Adrenal gland (tissue), 12 donors: ENCODE data around the gene STK17A. TPM values are rescaled to one million over a fixed set of nuclear protein-coding genes. Genes with fewer than 3 reads are reported as not detected.

Experiments
- DNase-seq, 7 donors: peaks; one replicate each; pipeline ENCODE4 v3.0.0-alpha.2; 2019 to 2020
- H3K27ac ChIP-seq, 5 donors: fragments of 200-600 bp; sonication (generic) in 4 of 5; 1 replicate in 3 of 5; 2 replicates in 2 of 5; pipeline versions ENCODE4 v1.5.1 to v1.8.0; 2016 to 2020; ENCODE audit warnings: mild to moderate bottlenecking in 1 of 5
- H3K27me3 ChIP-seq: fragments of 200-600 bp; 2 replicates; pipeline ENCODE4 v1.8.0; 2021
- H3K36me3 ChIP-seq, 2 donors: fragments of 200-600 bp; replicated peaks in 1 of 2; 1 replicate in 1 of 2; 2 replicates in 1 of 2; pipeline versions ENCODE4 v1.5.1 to v1.8.0; 2018 to 2022
- H3K4me1 ChIP-seq, 2 donors: fragments of 200-600 bp; replicated peaks in 1 of 2; 1 replicate in 1 of 2; 2 replicates in 1 of 2; pipeline versions ENCODE4 v1.5.1 to v1.8.0; 2018 to 2021
- H3K4me3 ChIP-seq, 4 donors: fragments of 200-600 bp; sonication (generic) in 3 of 4; one replicate each; pipeline ENCODE4 v1.5.1; 2016 to 2018
- H3K9me3 ChIP-seq, 3 donors: fragments of 200-600 bp; sonication (generic) in 1 of 3; replicated peaks in 1 of 3; 1 replicate in 2 of 3; 2 replicates in 1 of 3; pipeline versions ENCODE4 v1.5.1 to v1.8.0; 2016 to 2021
- POLR2A ChIP-seq, 2 donors: fragments of 450-650 bp; IDR thresholded peaks; one replicate each; pipeline ENCODE4 v1.6.1; 2017; ENCODE audit warnings: antibody characterized with exemption in 2 of 2, mild to moderate bottlenecking in 2 of 2, moderate library complexity in 1 of 2
- WGBS, 4 donors: extraction: QIAGEN DNeasy Blood & Tissue Kit in 2 of 4; methylation state at CpG; one replicate each; pipeline versions ENCODE4 v1.1.5 to v1.1.7; 2013 to 2017; 5-methylcytosine and 5-hydroxymethylcytosine counted together
- intact Hi-C, 2 donors: fragments of 100-400 bp; cut with DNase I; formaldehyde crosslinking; loops; one replicate each; pipeline versions ENCODE4 v1.14.1 to v1.15.0; 2022 to 2023
- polyA plus RNA-seq, 3 donors: library from polyadenylated mRNA; stranded (reverse); fragments of 200-250 nt in 2 of 3; fragments of 350-450 nt in 1 of 3; fragmentation: Illumina TruSeq in 1 of 3; extraction: RNeasy Lipid Tissue Mini Kit (QIAGEN cat#74804) in 1 of 3; gene quantifications; one replicate each; pipeline ENCODE4 v1.2.3, GENCODE V29; 2013 to 2014
- total RNA-seq, 9 donors: library from RNA; depleted of rRNA in 4 of 9; stranded (reverse); fragments of >200 nt in 4 of 9; fragments of 120-200 nt in 1 of 9; fragmentation: NEBNext Ultra II Directional in 1 of 9; extraction: Animal tissue kit (Norgen Biotek cat#: 25700) in 1 of 9; gene quantifications; one replicate each; pipeline versions ENCODE4 v1.1.0 to v1.2.4, GENCODE V29; 2013 to 2023
- TF ChIP-seq, protein P1 (sequence below), 6 experiments: fragments of 450-650 bp in 4 of 6; fragments of 200-600 bp in 2 of 6; sonication (generic) in 1 of 6; IDR thresholded peaks; 1 replicate in 5 of 6; 2 replicates in 1 of 6; pipeline versions ENCODE4 v1.5.1 to v1.8.0; 2016 to 2021; ENCODE audit warnings: antibody characterized with exemption in 6 of 6, mild to moderate bottlenecking in 2 of 6, moderate library complexity in 1 of 6
- donor health status: healthy with polysubstance abuse.
- donor health status: Bipolar disorder and iron deficiency.
- donor health status: DM: yes; HTN: yes; CAD: no.
- donor health status: DM: no; HTN: no; CAD: no.
- donor health status: DM: no; HTN: no; CAD: no.
- donor health status: DM: yes; HTN: yes; CAD: no.

The STK17A gene
- total and polyA plus RNA-seq, 12 donors, result 7.8 to 46.0 (median 26.2) TPM

- peaks cover 0 to 33% of the 10 kb centered on the region in 2 donors for H3K36me3 ChIP-seq
- no peak overlapping the region for H3K27ac ChIP-seq
- no peaks in the 10 kb centered on the region for H3K4me1 ChIP-seq
- no peak overlapping the region for H3K4me3 ChIP-seq
- intact Hi-C loops, result no loop called here
- no peak for DNase-seq
- no peaks in the 10 kb centered on the region for H3K9me3 ChIP-seq
- H3K27me3 ChIP-seq, result no peaks in the 10 kb centered on the region
- WGBS, 4 donors, result 92 to 100% (median 97%) methylated on average over 2 of the region's 2 CpGs
- no peak for TF ChIP-seq POLR2A (IDR thresholded peaks at IDR 0.05)
- TF ChIP-seq, protein P1, sequence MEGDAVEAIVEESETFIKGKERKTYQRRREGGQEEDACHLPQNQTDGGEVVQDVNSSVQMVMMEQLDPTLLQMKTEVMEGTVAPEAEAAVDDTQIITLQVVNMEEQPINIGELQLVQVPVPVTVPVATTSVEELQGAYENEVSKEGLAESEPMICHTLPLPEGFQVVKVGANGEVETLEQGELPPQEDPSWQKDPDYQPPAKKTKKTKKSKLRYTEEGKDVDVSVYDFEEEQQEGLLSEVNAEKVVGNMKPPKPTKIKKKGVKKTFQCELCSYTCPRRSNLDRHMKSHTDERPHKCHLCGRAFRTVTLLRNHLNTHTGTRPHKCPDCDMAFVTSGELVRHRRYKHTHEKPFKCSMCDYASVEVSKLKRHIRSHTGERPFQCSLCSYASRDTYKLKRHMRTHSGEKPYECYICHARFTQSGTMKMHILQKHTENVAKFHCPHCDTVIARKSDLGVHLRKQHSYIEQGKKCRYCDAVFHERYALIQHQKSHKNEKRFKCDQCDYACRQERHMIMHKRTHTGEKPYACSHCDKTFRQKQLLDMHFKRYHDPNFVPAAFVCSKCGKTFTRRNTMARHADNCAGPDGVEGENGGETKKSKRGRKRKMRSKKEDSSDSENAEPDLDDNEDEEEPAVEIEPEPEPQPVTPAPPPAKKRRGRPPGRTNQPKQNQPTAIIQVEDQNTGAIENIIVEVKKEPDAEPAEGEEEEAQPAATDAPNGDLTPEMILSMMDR (IDR thresholded peaks at IDR 0.05), result no peak
These were observed 45.5 kb downstream of the STK17A start for GRCh38 chr7:43628431-43628830.

GRCh38 chr7:43629857-43630256 is 46.9 kb downstream of the STK17A start:
- DNase-seq, result no peak
- 92 to 96% (median 94%) methylated on average over 6 of the region's 6 CpGs for WGBS, 4 donors
- Histone ChIP-seq H3K4me3 (no peak overlapping the region), H3K4me1 (no peaks in the 10 kb centered on the region), H3K27me3 (no peaks in the 10 kb centered on the region), H3K27ac (no peak overlapping the region), H3K36me3 (peaks cover 0 to 22% of the 10 kb centered on the region in 2 donors), H3K9me3 (no peaks in the 10 kb centered on the region)
- TF ChIP-seq, protein P1 (IDR thresholded peaks at IDR 0.05), result no peak
- no peak for TF ChIP-seq POLR2A (IDR thresholded peaks at IDR 0.05)
- intact Hi-C loops, result no loop called here

GRCh38 chr7:43630482-43630881 is 47.6 kb downstream of the STK17A start:
- Histone ChIP-seq H3K36me3 (peaks cover 0 to 16% of the 10 kb centered on the region in 2 donors), H3K27ac (no peak overlapping the region), H3K9me3 (no peaks in the 10 kb centered on the region), H3K4me3 (no peak overlapping the region), H3K4me1 (no peaks in the 10 kb centered on the region), H3K27me3 (no peaks in the 10 kb centered on the region)
- 75 to 98% (median 86%) methylated on average over 3 of the region's 3 CpGs for WGBS, 4 donors
- intact Hi-C loops, result no loop called here
- TF ChIP-seq POLR2A (IDR thresholded peaks at IDR 0.05), result no peak
- TF ChIP-seq, protein P1 (IDR thresholded peaks at IDR 0.05), result no peak
- no peak for DNase-seq

- DNase-seq, result no peak
- Histone ChIP-seq H3K36me3 (peaks cover 0 to 13% of the 10 kb centered on the region in 2 donors), H3K27ac (no peak overlapping the region), H3K4me1 (no peaks in the 10 kb centered on the region), H3K27me3 (no peaks in the 10 kb centered on the region), H3K9me3 (no peaks in the 10 kb centered on the region), H3K4me3 (no peak overlapping the region)
- TF ChIP-seq, protein P1 (IDR thresholded peaks at IDR 0.05), result no peak
- no peak for TF ChIP-seq POLR2A (IDR thresholded peaks at IDR 0.05)
- intact Hi-C loops, result no loop called here
- WGBS, 4 donors, result 94 to 97% (median 94%) methylated on average over 2 of the region's 2 CpGs
These were observed 48.7 kb downstream of the STK17A start for GRCh38 chr7:43631559-43631958.
